Spleen (tissue), 11 donors: ENCODE measurements around the gene ITGAV. TPM values are rescaled to one million over a fixed set of nuclear protein-coding genes. Genes with fewer than 3 reads are reported as not detected.

Source experiments
- DNase-seq: peaks from one replicate; pipeline ENCODE4 v3.0.0-alpha.2; 2020
- H3K27ac ChIP-seq, 8 donors: fragments of 200-600 bp; sonication (generic) in 7 of 8; 1 replicate in 4 of 8; 2 replicates in 4 of 8; pipeline versions ENCODE4 v1.5.0 to v1.8.0; 2016 to 2021; ENCODE audit warnings: inconsistent platforms in 4 of 8, mild to moderate bottlenecking in 4 of 8, moderate library complexity in 1 of 8
- H3K27me3 ChIP-seq, 7 donors: fragments of 200-600 bp; sonication (generic) in 6 of 7; replicated peaks in 1 of 7; 1 replicate in 4 of 7; 2 replicates in 3 of 7; pipeline versions ENCODE4 v1.5.0 to v1.8.0; 2016 to 2021; ENCODE audit warnings: inconsistent platforms in 3 of 7, mild to moderate bottlenecking in 1 of 7
- H3K36me3 ChIP-seq, 6 donors: fragments of 200-600 bp; sonication (generic) in 5 of 6; 1 replicate in 4 of 6; 2 replicates in 2 of 6; pipeline versions ENCODE4 v1.5.0 to v1.8.0; 2016 to 2021; ENCODE audit warnings: inconsistent platforms in 2 of 6
- H3K4me1 ChIP-seq, 6 donors: fragments of 200-600 bp; sonication (generic) in 5 of 6; 1 replicate in 3 of 6; 2 replicates in 3 of 6; pipeline versions ENCODE4 v1.5.0 to v1.8.0; 2016 to 2021; ENCODE audit warnings: inconsistent platforms in 3 of 6
- H3K4me3 ChIP-seq, 8 donors: fragments of 200-600 bp; sonication (generic) in 7 of 8; 1 replicate in 4 of 8; 2 replicates in 4 of 8; pipeline versions ENCODE4 v1.5.0 to v1.8.0; 2016 to 2021; ENCODE audit warnings: inconsistent platforms in 4 of 8, mild to moderate bottlenecking in 4 of 8, moderate library complexity in 2 of 8
- H3K9me3 ChIP-seq, 8 donors: fragments of 200-600 bp; sonication (generic) in 7 of 8; 1 replicate in 4 of 8; 2 replicates in 4 of 8; pipeline versions ENCODE4 v1.5.0 to v1.8.0; 2016 to 2021; ENCODE audit warnings: inconsistent platforms in 4 of 8
- CTCF ChIP-seq, 11 experiments: fragments of 200-600 bp in 7 of 11; fragments of 450-650 bp in 4 of 11; sonication (generic) in 4 of 11; IDR thresholded peaks in 8 of 11; conservative IDR thresholded peaks in 3 of 11; 1 replicate in 7 of 11; 2 replicates in 4 of 11; pipeline versions ENCODE4 v1.4.0 to v1.8.0; 2016 to 2021; ENCODE audit warnings: antibody characterized with exemption in 11 of 11, inconsistent platforms in 4 of 11, mild to moderate bottlenecking in 1 of 11
- POLR2A ChIP-seq, 3 donors: fragments of 450-650 bp; IDR thresholded peaks; one replicate each; pipeline ENCODE4 v1.5.1; 2017; ENCODE audit warnings: antibody characterized with exemption in 3 of 3, mild to moderate bottlenecking in 1 of 3
- POLR2AphosphoS5 ChIP-seq, 3 donors: sonication (generic); formaldehyde crosslinking; IDR thresholded peaks; one replicate each; pipeline ENCODE4 v1.5.1; 2017; ENCODE audit warnings: antibody characterized with exemption in 3 of 3
- WGBS, 5 donors: extraction: QIAGEN DNeasy Blood & Tissue Kit in 3 of 5; methylation state at CpG; one replicate each; pipeline versions ENCODE4 v1.1.5 to v1.1.7; 2013 to 2018; 5-methylcytosine and 5-hydroxymethylcytosine counted together
- intact Hi-C: fragments of 100-400 bp; cut with DNase I; formaldehyde crosslinking; loops from one replicate; pipeline ENCODE4 v1.15.0; 2023; ENCODE audit warnings: low total_unique reads
- polyA plus RNA-seq, 3 donors: library from polyadenylated mRNA; stranded (reverse); fragments of 200-250 nt; gene quantifications; one replicate each; pipeline ENCODE4 v1.2.1, GENCODE V29; 2013
- total RNA-seq, 7 donors: library from RNA; depleted of rRNA in 3 of 7; stranded (reverse); fragments of >200 nt in 3 of 7; fragmentation: NEBNext Ultra II Directional in 4 of 7; extraction: Animal tissue kit (Norgen Biotek cat#: 25700) in 4 of 7; gene quantifications; one replicate each; pipeline versions ENCODE4 v1.1.0 to v1.2.1, GENCODE V29; 2016 to 2021
- donor health status: healthy with polysubstance abuse.
- donor health status: DM: no; HTN: no; CAD: no; lungs with moderate emphysema.
- donor health status: DM: no; HTN: no; CAD: no.
- donor health status: Bipolar disorder and iron deficiency.
- donor health status: healthy.
- donor health status: DM: no; HTN: no; CAD: no.
- donor health status: DM: yes; HTN: yes; CAD: no.

ITGAV gene
- total and polyA plus RNA-seq, 10 donors = 5.6 to 85.4 (median 60.8) TPM

GRCh38 chr2:186618696-186619095, 28.8 kb downstream of the ITGAV start:
- TF ChIP-seq CTCF (IDR thresholded peaks at IDR 0.05 in 8 of 11, conservative IDR thresholded peaks at IDR 0.05 in 3 of 11) (no peak), POLR2AphosphoS5 (IDR thresholded peaks at IDR 0.05) (no peak), POLR2A (IDR thresholded peaks at IDR 0.05) (no peak)
- no peaks in the 10 kb centered on the region for H3K27me3 ChIP-seq
- H3K4me3 ChIP-seq = no peak overlapping the region
- H3K27ac ChIP-seq = no peak overlapping the region
- DNase-seq = no peak
- peaks cover 0 to 7% (median 0%) of the 10 kb centered on the region in 6 donors for H3K4me1 ChIP-seq
- H3K9me3 ChIP-seq = no peaks in the 10 kb centered on the region
- peaks cover 0 to 16% (median 12%) of the 10 kb centered on the region in 6 donors for H3K36me3 ChIP-seq
- intact Hi-C loops = no loop called here
- WGBS, 5 donors = 94 to 100% (median 100%) methylated on average over 1 of the region's 1 CpG

- Histone ChIP-seq H3K4me3 (no peak overlapping the region), H3K27ac (no peak overlapping the region), H3K9me3 (no peaks in the 10 kb centered on the region), H3K4me1 (peaks cover 0 to 1% (median 0%) of the 10 kb centered on the region in 6 donors), H3K27me3 (no peaks in the 10 kb centered on the region), H3K36me3 (peaks cover 0 to 42% (median 14%) of the 10 kb centered on the region in 6 donors)
- intact Hi-C loops = no loop called here
- DNase-seq = no peak
- 80 to 87% (median 85%) methylated on average over 2 of the region's 2 CpGs for WGBS, 5 donors
- TF ChIP-seq CTCF (IDR thresholded peaks at IDR 0.05 in 8 of 11, conservative IDR thresholded peaks at IDR 0.05 in 3 of 11) (no peak), POLR2A (IDR thresholded peaks at IDR 0.05) (no peak), POLR2AphosphoS5 (IDR thresholded peaks at IDR 0.05) (no peak)
Observed at GRCh38 chr2:186623084-186623483, 33.2 kb downstream of the ITGAV start.

GRCh38 chr2:186624276-186624675, 34.4 kb downstream of the ITGAV start:
- 91 to 98% (median 95%) methylated on average over 3 of the region's 3 CpGs for WGBS, 5 donors
- no peaks in the 10 kb centered on the region for H3K27me3 ChIP-seq
- H3K27ac ChIP-seq = no peak overlapping the region
- TF ChIP-seq POLR2AphosphoS5 (IDR thresholded peaks at IDR 0.05) (no peak), POLR2A (IDR thresholded peaks at IDR 0.05) (no peak), CTCF (IDR thresholded peaks at IDR 0.05 in 8 of 11, conservative IDR thresholded peaks at IDR 0.05 in 3 of 11) (no peak)
- H3K9me3 ChIP-seq = no peaks in the 10 kb centered on the region
- no peak overlapping the region for H3K4me3 ChIP-seq
- intact Hi-C loops = no loop called here
- peaks cover 0 to 42% (median 14%) of the 10 kb centered on the region in 6 donors for H3K36me3 ChIP-seq
- DNase-seq = no peak
- H3K4me1 ChIP-seq = no peaks in the 10 kb centered on the region

GRCh38 chr2:186629250-186629996, 39.6 kb downstream of the ITGAV start:
- no peak overlapping the region for H3K4me3 ChIP-seq
- H3K36me3 ChIP-seq = peaks cover 0 to 19% (median 0%) of the 10 kb centered on the region in 6 donors
- no peak for DNase-seq
- no peaks in the 10 kb centered on the region for H3K9me3 ChIP-seq
- 75 to 93% (median 81%) methylated on average over 1 of the region's 1 CpG for WGBS, 5 donors
- no peak overlapping the region for H3K27ac ChIP-seq
- H3K27me3 ChIP-seq = no peaks in the 10 kb centered on the region
- no peaks in the 10 kb centered on the region for H3K4me1 ChIP-seq
- TF ChIP-seq POLR2AphosphoS5 (IDR thresholded peaks at IDR 0.05) = no peak
- TF ChIP-seq POLR2A (IDR thresholded peaks at IDR 0.05) = no peak
- intact Hi-C loops = no loop called here
